Glomerular endothelial cell (primary cell): ENCODE results near the gene HSP90B1. TPM values are rescaled to one million over a fixed set of nuclear protein-coding genes. Genes with fewer than 3 reads are reported as not detected.

Experiments
- DNase-seq: peaks from one replicate; pipeline ENCODE4 v3.0.0-alpha.2; 2011; ENCODE audit warnings: low read depth, low spot score; ENCODE audit errors: extremely low read depth
- total RNA-seq: library from RNA; depleted of rRNA; stranded (reverse); fragments of >200 nt; gene quantifications from 2 replicates; pipeline ENCODE4 v1.2.3, GENCODE V29; 2015

Gene HSP90B1
- 609 and 717 TPM in 2 replicates for total RNA-seq

DNA sequence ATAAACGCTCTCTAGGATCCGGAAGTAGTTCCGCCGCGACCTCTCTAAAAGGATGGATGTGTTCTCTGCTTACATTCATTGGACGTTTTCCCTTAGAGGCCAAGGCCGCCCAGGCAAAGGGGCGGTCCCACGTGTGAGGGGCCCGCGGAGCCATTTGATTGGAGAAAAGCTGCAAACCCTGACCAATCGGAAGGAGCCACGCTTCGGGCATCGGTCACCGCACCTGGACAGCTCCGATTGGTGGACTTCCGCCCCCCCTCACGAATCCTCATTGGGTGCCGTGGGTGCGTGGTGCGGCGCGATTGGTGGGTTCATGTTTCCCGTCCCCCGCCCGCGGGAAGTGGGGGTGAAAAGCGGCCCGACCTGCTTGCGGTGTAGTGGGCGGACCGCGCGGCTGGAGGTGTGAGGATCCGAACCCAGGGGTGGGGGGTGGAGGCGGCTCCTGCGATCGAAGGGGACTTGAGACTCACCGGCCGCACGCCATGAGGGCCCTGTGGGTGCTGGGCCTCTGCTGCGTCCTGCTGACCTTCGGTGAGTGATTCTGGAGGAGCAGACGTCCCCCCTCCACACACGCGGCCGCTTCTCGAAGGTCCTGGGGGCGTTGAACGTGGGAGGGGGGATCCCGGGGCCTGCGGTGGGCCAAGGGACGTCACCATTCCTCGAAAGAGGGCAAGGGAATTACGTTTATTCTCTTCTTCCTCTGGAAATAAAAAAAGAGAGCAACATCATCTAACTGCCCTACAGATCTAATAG is at the start of gene HSP90B1:
Gene HSP90B1 (plus strand): TSS at position 377 of the 753 bp plus-strand sequence. CDS start 106 bp downstream, at position 483.
- DNase-seq = peak; percentile 99

DNA sequence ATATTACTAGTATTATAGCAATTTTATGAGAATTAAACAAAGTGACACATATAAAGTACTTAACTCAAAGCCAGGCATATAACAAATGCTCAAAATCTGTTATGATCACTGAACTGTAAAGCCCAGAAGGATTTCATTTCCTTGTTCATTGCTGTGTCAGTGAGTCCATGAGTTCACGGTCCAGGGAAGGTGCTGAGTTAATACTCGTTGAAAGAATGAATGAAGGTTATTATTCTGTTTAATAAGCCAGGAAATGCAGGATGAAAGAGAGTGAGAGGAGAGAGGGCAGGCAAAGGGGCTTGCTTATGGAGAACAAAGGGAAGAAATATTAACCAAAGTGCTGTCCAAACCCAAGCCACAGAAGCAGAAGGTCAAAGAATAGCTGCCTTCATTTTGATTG is 48.9 kb upstream of the HSP90B1 start:
- DNase-seq = no peak

DNA sequence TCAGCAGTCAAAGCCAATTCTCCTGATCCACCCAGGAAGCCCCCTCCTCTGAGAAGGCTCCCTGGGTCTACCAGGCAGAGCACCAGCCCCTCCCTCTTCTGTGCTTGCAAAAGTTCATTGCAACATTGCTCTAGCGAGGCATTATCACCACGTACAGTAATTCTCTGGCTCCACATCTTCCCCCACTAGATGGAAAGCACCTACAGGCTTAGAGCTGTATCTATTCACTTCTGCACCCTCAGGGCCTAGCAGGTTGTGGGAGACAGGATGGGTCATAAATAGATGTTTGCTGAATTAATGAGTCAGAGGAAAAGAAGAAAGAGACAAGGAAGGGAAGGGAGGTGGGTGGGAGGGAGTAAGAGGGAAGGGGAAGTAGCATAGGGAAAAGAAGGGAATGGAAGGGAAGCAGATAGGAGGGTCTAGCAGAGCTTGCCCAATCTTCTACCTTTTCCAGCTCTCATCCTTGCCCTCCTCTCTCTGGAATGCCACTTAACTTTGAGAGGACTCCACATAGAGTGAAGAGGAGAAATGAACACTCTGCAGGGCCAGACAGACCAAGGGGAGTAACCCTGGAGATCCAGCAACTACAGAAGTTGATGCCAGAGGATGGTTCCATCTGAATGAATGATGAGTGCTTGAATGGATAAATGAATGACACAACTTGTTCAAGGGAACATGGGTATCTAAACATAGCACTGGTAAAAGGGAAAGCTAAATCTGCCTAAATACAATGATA is 47.2 kb upstream of the HSP90B1 start:
- DNase-seq = no peak

DNA sequence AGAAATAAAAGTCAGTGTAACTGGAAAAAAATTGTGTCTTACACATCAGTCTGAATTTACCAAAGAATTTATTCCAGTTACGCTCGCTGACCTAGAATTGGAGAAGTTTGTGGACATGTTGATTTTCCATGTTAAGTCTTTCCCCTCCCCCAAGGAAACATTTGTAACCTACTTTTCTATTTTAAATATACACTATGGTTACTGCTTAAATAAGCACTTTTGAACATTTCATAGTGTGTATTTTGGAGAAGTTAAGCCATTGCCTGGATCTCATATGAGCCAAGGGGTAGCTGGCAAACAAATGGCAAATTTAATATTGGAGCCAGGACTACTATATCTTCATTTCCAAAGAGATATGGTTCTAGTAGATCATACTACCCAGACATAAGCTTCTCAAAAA is 46.3 kb upstream of the HSP90B1 start:
- no peak for DNase-seq

DNA sequence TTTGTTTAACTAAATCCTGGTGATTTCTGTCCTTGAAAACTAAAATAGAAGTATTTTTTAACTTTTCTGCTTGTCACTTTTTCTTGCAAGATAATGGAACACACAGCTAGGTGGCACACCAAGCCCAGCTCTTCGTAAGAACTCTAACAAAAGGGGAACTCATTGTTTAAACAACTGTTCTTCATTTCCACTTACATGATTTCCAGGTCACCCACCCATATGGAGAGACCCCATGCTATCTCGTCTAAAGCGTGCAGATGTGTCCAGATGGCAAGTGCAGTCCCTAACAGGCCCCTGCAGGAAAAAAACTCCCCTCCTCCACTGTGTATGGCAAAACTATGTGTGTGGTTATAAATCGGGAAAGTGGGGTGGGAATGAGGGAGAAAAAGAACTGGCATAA is 45.9 kb upstream of the HSP90B1 start:
- no peak for DNase-seq

DNA sequence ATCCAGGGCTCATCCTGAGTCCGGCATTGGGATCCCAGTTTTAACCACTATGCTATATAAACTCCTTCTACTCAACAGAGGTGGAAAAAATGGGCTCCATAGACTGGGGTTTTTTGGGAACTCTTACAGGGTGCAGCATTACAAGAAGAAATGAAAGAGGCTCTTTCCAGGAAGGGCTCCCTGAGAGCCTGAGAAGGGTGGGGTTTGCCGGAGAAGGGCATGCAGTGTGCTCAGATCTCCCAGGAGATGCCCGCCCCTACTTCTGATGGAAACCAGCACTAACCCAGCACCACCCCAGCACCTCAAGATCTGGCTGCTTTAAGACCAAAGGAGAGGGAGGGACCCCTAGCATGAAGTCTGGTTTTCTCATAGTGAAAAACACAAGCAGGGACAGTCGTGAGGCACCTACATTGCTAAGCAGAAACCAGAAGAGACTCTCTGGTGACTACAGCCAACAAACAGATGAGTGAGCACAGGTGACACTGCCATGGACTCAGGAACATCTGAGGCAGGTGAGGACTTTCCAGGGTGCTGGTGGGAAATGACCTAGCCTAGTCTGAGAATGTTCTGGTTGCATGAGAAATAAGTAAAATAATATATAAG is 43.9 kb upstream of the HSP90B1 start:
- DNase-seq = no peak

DNA sequence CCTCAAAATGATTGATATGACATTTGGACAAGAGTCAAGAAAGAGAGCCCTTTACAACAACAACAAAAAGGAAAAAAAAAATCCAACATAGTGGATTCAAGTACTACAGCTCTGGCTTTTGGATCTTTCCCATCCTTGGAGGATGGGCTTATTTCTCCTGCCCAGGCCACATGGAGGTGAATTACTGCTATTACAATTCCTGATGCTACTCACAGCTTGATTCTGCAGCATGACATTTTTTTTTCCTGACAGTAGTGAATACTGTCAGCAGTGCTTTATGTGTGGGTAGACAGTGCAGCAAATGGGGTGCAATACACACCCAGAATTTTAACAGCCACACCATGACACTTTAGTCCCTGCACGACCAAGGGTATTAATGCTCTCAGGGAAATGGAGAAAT is 42.5 kb upstream of the HSP90B1 start:
- no peak for DNase-seq

DNA sequence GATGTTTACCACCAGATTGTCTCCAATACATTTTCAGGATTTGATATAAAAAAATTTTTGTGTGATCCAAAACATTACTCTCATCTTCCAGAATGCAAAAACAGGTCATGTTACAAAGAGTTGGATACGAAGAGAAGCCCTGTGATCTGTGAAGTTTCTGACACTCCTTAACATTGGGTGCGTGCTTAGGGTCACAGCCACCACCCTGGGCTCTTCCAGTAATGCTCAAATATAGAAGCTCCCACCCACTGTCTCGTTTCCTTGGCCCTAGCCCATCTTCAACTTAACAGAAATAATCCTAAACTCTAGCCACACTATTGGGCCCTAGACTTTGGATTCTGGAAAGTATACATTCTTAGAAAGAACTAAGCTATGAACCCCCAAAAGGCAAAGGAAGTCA is 32.9 kb upstream of the HSP90B1 start:
- DNase-seq = no peak

DNA sequence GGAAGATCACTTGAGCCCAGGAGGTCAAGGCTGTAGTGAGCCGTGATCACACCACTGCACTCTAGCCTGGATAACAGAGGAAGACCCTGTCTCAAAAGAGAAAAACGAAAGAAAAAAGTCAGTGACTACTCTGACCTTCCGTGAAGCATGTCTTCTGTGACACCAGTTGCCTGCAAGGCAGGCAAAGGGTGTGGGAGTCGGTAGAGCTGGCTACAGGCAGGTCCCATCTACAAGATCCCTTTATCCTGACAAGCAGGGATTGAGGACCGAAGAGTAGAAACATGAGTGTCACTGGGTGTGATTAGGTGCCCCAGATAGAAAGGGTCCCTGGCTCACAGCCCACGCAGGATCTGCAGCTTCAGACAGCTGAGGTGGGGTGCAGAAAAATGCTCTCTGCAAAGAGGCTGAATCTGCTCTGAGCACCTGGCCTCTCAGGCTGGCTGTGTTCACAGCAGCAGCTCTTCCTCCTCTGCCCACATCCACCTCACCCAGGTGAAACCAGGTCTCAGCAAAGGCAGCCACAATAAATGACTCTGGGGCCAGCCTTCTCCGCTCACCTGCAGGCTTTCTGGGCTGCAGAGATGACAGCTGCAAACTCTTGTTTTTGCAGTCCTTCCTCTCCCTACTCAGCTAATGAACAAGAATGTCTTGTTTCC is 28.6 kb upstream of the HSP90B1 start:
- no peak for DNase-seq

DNA sequence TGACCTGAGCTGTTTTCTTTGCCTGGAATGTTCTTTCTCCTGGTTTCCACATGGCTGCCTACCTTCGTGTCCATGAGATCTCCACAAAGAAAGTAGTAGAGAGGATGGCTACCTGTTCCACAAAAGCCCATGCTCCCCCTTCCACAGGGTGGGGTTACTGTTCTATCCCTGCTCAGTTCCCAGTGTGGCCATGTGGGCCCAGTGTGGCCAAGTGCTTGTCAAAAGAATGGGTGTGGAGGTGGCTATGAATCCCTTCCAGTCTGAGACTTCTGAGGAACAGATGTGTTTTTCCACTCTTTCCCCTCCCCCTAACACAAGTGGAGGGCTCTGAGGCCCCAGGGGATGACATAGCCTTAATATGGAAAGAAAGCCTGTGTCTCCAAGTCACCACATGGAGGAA is 26.2 kb upstream of the HSP90B1 start:
- no peak for DNase-seq

DNA sequence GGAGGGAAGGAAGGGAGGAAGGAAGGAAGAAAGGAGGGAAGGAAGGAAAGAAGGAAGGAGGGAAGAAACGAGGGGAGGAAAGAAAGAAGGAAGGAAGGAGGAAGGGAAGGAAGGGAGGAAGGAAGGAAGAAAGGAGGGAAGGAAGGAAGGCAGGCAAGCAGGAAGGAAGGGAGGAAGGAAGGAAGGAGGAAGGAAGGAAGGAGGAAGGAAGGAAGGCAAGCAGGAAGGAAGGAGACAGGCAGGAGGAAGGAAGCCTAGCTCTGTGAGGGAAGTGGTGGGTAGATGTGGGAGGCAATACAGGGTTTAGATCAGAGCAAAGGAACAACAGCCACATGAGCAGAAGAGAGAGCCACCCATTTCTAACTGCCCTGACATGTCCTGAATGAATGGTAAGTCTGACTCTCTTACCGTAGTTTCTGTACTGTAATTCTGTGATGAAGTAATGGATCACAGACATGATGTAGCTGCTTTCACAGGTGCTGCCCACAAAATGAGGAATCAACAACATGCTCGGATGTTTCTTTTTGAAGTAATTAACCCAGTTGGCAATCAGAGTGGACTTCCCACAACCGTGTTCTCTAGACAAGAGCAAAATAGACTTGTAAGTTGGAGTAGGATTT is 24.4 kb upstream of the HSP90B1 start:
- no peak for DNase-seq

DNA sequence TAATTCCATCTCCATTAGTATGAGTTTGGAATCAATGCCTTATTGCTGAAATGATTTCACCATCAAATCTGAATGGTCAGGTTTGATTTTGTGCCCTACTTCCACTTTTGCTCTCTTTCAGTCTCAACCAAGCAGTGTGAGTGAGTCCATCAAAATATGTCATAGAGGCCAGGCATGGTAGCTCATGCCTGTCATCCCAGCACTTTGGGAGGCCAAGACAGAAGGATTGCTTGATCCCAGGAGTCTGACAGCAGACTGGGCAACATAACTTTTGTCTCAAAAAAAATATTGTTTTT is 22.0 kb upstream of the HSP90B1 start:
- no peak for DNase-seq

DNA sequence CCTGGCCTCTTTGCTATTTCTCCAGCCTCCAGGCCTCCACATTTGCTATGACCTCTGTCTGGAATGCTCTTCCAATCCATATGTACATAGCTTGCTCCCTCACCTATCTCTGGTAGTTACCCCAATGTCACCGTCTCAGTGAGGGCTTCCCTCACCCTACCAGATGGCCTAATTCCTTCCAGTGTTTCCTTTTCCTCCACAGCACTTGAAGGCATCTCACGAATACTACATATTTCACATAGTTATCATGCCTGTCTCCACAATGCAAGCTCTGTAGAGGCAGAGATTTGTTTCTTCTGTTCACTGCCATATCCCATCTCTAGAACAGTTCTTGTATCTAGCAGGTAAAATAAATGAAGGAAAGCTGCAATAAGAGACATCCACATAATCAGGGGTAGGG is 21.3 kb upstream of the HSP90B1 start:
- DNase-seq = no peak

DNA sequence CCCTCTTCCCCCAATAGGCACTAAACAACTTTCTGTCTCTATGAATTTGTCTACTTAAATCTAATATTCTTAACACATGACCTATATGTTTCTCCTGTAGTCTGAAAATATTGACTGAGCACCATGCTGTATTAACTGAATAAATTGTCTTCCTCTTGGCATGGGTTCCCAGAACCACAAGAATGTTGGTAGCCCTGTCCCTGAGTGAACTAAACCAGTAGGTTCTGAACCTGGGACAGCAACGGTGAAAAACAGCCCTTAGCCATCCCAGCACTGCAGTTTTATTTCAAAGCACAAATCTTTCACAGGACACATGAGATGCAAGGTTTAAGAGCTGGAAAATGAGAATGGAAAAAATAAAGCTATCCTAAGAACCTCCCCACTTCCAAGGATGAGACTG is 20.4 kb upstream of the HSP90B1 start:
- no peak for DNase-seq

DNA sequence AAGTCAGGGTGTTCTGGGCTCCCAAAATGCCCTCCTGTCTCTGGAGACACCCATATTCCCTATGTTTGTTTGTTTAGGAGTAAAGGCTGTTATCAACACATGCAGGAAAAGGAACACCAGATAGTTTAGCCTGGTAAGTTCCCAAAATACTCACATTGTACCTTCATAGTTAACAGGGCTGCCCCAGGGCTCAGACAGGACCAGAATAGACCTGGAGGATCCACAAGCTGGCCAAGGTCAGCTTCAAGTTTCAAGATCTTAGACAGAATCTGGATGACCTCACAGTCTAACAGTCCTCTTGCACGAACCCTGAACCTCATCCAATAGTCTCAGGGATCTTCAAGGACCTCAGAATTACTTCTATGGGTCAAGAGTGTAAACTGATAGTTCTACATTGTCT is 18.1 kb upstream of the HSP90B1 start:
- DNase-seq = no peak

DNA sequence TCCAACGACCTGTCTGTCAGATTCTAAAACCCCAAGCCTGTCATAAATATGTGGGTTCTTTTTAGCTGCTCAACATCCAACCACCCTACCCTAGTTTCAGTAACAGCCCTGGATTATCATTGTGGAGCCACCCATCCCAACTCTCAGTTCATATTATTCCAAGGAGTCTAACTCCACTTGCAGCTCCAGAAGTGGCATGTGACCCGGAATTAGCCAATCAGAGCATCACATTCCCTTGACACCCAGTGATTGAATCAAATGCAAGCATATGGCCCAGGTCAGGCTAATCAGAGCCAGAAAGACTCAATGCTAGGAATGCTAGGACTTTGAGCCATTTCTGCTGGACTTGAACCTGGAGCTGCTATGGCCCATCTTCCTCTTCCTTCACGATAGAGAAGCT is 17.1 kb upstream of the HSP90B1 start:
- DNase-seq = no peak

DNA sequence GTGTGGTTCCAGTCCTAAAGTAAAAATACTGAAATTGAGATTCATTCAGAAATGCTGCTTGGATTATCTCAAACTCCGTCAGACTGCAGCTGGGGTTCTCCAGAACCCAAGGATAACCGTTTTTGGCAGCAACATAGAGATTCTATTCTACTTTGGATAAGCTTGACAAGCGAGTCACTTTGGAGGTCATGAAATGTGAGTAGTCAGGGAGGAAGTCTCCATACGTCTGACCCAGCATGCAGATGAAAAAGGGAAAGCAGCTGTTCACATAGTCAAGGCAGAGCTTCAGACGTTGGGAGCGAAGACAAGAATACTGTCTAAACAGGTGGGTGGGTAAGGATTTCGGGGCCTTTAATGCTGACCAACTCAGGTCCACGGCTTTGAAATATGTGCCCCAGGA is 14.9 kb upstream of the HSP90B1 start:
- no peak for DNase-seq

DNA sequence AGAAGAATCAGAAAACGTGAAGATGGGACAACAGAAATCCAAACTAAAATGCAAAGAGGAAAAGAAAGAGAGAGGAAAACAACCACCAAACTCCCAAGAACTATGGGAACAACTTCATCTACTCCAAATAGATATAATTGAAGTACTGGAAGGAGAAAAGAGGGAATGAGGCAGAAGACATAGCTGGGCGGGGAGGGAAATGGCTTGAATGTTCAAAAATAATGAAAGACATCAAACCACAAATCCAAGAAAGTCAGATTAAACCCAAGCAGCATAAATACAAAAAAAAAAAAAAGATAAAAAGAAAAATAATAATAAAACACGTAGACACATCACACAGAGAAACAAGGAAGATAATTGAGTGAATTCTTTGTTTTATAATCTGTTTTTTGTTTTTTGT is 12.3 kb upstream of the HSP90B1 start:
- no peak for DNase-seq

DNA sequence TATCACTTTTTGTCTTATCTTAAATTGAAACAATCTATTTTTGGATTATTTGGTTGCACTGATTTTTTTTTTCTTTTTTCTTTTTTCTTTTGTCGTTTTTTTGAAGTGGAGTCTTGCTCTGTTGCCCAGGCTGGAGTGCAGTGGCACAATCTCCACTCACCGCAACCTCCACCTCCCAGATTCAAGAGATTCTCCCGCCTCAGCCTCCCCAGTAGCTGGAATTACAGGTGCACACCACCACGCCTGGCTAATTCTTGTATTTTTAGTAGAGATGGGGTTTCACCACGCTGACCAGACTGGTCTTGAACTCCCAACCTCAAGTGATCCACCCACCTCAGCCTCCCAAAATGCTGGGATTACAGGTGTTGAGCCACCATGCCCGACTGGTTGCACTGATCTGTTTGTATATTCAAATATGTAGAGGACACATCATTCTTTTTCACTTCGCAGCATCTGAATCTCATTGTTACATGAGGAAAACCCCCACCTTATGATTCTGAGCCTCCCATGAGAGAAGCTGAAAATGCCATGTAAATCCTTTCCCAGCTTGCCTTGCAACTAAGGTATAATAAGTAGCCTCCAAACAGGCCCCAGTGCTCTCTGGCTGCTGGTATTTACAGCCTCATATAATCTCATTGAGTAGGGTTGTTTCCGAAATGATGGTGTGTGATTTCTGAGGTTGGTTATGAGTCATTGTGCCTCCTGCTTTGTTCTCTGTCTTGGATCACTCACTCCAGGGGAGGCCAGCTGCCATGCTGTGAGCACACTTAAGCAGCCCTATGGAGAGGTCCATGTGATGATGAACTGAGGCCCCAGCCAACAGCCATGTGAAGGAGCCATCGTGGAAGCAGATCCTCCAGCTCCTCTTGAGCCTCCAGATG is 5.2 kb upstream of the HSP90B1 start:
- DNase-seq = no peak

DNA sequence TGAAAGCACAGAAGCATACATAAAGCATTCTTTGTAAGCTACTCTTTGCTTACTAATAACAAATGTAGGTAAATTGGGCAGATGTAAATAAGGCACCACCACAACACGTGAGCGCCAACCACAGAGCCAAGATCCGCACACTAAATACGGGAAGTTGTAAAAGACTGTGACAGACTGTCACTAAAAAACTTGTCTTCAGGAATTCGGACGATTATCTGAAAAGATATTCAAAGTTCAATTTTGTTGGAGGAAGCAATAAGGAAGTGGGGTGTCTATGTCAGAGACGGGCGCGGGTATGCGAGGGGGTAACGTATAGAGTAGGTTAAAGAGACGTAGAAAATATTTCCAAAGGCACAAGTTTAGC is 1.5 kb upstream of the HSP90B1 start:
- no peak for DNase-seq
